Spinal cord (tissue), 10 donors: ENCODE data around the gene BANP. TPM values are rescaled to one million over a fixed set of nuclear protein-coding genes. Genes with fewer than 3 reads are reported as not detected.
"Not testable (repeated sequence)": the region's sequence is repeated elsewhere in the genome, so short reads cannot be mapped to it uniquely, and the experiment has no call there.

ENCODE experiments used
- DNase-seq, 6 donors: peaks; one replicate each; pipeline versions ENCODE4 v3.0.0 to v3.0.0-alpha.2; 2013 to 2015; ENCODE audit warnings: low spot score in 6 of 6, low read depth in 4 of 6
- H3K27ac ChIP-seq: one replicate; pipeline ENCODE4 v1.5.1; 2013; ENCODE audit warnings: low read depth, low read length, control low read depth
- H3K27me3 ChIP-seq: one replicate; pipeline ENCODE4 v1.6.1; 2013; ENCODE audit warnings: low read length; ENCODE audit not compliant: control insufficient read depth, insufficient read depth
- H3K36me3 ChIP-seq: one replicate; pipeline ENCODE4 v1.6.1; 2013; ENCODE audit warnings: low read length; ENCODE audit not compliant: control insufficient read depth, insufficient read depth
- H3K4me1 ChIP-seq: one replicate; pipeline ENCODE4 v1.6.1; 2013; ENCODE audit warnings: low read length; ENCODE audit not compliant: control insufficient read depth, insufficient read depth
- H3K4me3 ChIP-seq: one replicate; pipeline ENCODE4 v1.5.1; 2013; ENCODE audit warnings: low read depth, low read length, control low read depth
- H3K9me3 ChIP-seq: one replicate; pipeline ENCODE4 v1.6.1; 2013; ENCODE audit warnings: low read length; ENCODE audit not compliant: control insufficient read depth, insufficient read depth
- WGBS: methylation state at CpG from one replicate; pipeline ENCODE4 v1.1.5; 2013; ENCODE audit warnings: missing lambda C conversion rate; ENCODE audit not compliant: insufficient coverage; 5-methylcytosine and 5-hydroxymethylcytosine counted together
- polyA plus RNA-seq, 2 donors: library from polyadenylated mRNA; unstranded; fragments of 120-200 nt; gene quantifications; one replicate each; pipeline ENCODE4 v1.2.1, GENCODE V29; 2013; ENCODE audit not compliant: insufficient read length in 2 of 2
- total RNA-seq, 2 donors: library from RNA; depleted of rRNA in 1 of 2; stranded (reverse); fragments of 120-200 nt in 1 of 2; fragments of >200 nt in 1 of 2; gene quantifications; one replicate each; pipeline versions ENCODE4 v1.2.3 to v1.2.4, GENCODE V29; 2013 to 2014
- donor health status: healthy.

BANP gene
- total and polyA plus RNA-seq, 4 donors: 17.2 to 27.0 (median 20.7) TPM

DNA sequence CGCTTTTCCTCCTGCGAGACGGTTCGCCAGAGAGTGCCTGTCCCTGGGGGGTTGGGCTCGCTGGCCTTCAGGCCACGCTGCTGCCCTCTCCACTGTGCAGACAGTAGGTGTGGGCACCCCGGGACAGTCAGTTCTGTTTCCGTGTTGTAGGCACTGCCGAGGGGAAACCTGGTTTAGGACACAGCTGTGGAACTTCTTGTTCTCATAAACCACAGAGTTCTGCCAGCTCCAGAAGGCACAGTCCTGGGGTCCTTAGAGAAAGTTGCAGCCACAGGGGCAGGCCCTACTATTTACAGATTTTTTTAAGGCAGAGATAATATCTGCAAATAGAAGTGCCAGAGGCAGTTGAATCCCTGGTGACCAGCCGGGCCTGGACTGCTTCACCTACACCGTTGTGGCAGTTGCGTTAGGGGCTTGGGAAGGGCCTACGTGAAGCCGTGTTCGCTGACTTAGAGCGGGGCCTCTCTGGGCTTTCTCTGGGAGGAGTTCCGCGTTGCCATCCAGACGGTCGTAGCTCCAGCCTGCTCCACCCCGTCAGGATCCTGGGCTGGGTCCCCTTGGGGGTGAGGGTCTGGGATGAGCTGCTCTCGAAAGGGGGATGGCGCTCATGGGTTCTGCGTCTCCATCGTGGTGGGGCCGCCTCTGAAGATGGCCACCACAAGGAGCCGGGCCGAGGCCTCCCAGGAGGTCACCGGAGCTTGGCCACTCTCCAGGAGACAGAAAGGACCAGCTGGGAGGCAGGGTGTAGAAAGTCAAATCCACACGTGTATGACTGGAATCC lies 126.3 kb downstream of the BANP start:
- 91% methylated on average over 29 of the region's 30 CpGs for WGBS

GRCh38 chr16:88078111-88078775 lies 127.0 kb downstream of the BANP start:
- peak in 2 of 6 donors; percentile 16 to 31 for DNase-seq
- WGBS: 65% methylated on average over 16 of the region's 17 CpGs
- H3K27ac ChIP-seq: no peak overlapping the region
- H3K4me3 ChIP-seq: no peak overlapping the region
- no peaks in the 10 kb centered on the region for H3K9me3 ChIP-seq
- H3K27me3 ChIP-seq: no peaks in the 10 kb centered on the region
- peaks cover 9% of the 10 kb centered on the region for H3K4me1 ChIP-seq
- peaks cover 54% of the 10 kb centered on the region for H3K36me3 ChIP-seq

More for the DNA sequence above, 126.3 kb downstream of the BANP start:
- no peak for DNase-seq
- Histone ChIP-seq H3K36me3 (peaks cover 58% of the 10 kb centered on the region), H3K4me3 (no peak overlapping the region), H3K4me1 (peaks cover 9% of the 10 kb centered on the region), H3K27ac (no peak overlapping the region), H3K27me3 (no peaks in the 10 kb centered on the region), H3K9me3 (no peaks in the 10 kb centered on the region)

DNA sequence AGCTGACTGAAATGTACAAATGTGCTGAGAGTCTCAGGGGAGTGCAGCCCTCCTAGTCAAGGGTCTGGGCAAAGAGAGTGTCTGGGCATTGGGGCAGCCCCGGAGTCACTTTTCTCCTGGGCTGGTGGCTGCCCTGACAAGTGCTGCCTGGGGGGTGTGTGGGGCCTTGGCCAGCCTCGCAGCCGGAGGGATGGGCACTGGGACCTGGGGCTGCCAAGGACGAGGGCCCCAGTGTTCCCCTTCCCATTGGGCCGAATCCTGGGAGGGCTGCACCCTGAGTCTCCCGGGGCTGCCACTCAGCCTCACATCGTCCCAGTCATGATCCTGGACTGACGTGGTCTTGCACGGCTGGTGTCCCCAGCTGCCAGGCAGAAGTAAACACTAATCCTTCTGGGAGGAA lies 132.3 kb downstream of the BANP start:
- no peak overlapping the region for H3K27ac ChIP-seq
- WGBS: 94% methylated on average over 6 of the region's 9 CpGs
- no peaks in the 10 kb centered on the region for H3K27me3 ChIP-seq
- no peak for DNase-seq
- peaks cover 26% of the 10 kb centered on the region for H3K36me3 ChIP-seq
- H3K4me3 ChIP-seq: no peak overlapping the region
- peaks cover 6% of the 10 kb centered on the region for H3K4me1 ChIP-seq
- H3K9me3 ChIP-seq: no peaks in the 10 kb centered on the region

DNA sequence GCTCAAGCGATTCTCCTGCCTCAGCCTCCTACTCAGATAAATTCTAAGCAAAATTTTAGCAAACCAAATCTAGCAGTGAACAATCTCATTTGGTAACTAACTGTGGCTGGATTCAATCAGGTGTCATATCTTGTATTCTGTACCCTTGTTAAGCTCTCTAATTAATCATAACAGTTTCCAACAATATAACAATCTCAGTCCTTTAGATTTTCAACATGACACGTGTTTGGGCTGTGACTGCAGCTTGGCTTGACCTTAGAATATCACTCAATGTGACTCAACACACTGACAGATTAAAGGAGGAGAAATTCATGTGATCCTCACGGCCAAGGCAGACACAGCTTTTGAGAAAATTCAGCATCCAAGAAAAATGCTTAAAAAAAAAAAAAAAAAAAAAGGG lies 133.6 kb downstream of the BANP start:
- Histone ChIP-seq H3K27me3 (no peaks in the 10 kb centered on the region), H3K36me3 (peaks cover 26% of the 10 kb centered on the region), H3K9me3 (no peaks in the 10 kb centered on the region), H3K4me3 (no peak overlapping the region), H3K4me1 (peaks cover 6% of the 10 kb centered on the region), H3K27ac (no peak overlapping the region)
- DNase-seq: peak in 1 of 6 donors; percentile 37
- WGBS: 74% methylated on average over 2 of the region's 3 CpGs

DNA sequence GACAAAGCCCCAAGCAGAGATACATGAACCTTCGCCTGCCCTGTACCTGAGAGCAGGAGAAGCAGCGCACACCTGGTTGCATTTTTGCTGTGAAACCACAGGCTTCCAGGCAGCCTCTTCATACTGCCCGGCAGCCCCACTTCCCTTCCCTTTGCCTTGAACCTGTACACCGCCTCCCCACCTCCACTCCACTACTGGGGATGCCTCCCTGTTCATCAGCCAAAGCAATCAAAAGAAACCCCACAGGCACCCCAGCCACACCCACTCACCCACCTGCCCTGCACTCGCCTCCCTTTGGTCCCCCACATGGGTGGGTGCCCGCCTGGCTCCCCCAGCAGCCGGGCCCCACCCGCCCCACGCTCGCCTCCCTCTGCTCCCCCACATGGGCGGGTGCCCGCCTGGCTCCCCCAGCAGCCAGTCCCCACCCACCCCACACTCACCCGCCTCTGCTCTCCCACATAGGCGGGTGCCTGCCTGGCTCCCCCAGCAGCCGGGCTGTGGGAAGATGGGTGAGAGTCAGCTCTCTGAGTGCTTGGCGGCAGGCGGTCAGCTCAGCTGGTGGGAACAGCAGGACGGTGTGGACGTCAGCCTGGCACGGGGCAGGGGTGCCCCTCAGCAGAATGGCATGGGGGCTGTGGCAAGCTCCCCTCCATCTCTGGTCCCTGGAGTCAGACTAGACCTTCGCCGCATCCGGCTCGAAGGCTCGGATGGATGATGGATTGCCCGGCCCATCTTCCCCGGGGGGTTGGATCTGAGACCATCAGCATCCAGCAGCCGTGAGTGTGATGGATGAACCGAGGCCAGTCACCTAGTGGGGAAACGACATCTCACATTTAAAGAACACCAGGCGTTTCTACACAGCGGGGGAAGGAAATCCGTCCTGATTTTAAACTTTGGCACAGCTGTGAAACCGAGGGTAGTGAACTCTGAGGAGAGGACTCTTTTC lies 135.6 kb downstream of the BANP start:
- Histone ChIP-seq H3K36me3 (peaks cover 26% of the 10 kb centered on the region), H3K27ac (no peak overlapping the region), H3K27me3 (no peaks in the 10 kb centered on the region), H3K4me3 (no peak overlapping the region), H3K9me3 (no peaks in the 10 kb centered on the region), H3K4me1 (peaks cover 12% of the 10 kb centered on the region)
- WGBS: 73% methylated on average over 19 of the region's 34 CpGs
- no peak for DNase-seq

DNA sequence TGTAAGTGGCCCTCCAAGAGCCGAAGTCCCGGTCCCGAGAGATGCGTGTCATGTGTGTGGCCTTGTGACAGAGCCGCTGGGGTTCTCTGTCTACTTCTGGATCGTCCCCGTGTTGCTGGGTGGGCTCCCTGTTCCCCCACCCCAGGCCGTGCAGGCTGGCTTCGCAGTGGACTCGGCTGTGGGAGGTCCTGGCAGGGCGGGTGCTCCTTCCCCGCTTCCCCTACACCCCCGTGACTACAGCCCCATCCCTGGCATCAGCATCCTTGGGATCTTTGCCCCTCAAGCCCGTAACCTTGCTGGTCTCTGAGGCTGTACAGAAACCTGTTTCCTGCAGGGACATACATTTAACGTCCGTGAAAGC lies 136.3 kb downstream of the BANP start:
- WGBS: 81% methylated on average over 16 of the region's 16 CpGs
- no peak overlapping the region for H3K4me3 ChIP-seq
- H3K36me3 ChIP-seq: peaks cover 24% of the 10 kb centered on the region
- H3K27ac ChIP-seq: no peak overlapping the region
- H3K9me3 ChIP-seq: no peaks in the 10 kb centered on the region
- peaks cover 19% of the 10 kb centered on the region for H3K4me1 ChIP-seq
- no peak for DNase-seq
- H3K27me3 ChIP-seq: no peaks in the 10 kb centered on the region

- H3K4me1 ChIP-seq: peaks cover 24% of the 10 kb centered on the region
- H3K4me3 ChIP-seq: no peak overlapping the region
- H3K27ac ChIP-seq: no peak overlapping the region
- 84% methylated on average over 15 of the region's 20 CpGs for WGBS
- DNase-seq: no peak
- H3K36me3 ChIP-seq: peaks cover 21% of the 10 kb centered on the region
- H3K27me3 ChIP-seq: no peaks in the 10 kb centered on the region
- H3K9me3 ChIP-seq: no peaks in the 10 kb centered on the region
Measured at GRCh38 chr16:88088161-88088581, 136.9 kb downstream of the BANP start.

DNA sequence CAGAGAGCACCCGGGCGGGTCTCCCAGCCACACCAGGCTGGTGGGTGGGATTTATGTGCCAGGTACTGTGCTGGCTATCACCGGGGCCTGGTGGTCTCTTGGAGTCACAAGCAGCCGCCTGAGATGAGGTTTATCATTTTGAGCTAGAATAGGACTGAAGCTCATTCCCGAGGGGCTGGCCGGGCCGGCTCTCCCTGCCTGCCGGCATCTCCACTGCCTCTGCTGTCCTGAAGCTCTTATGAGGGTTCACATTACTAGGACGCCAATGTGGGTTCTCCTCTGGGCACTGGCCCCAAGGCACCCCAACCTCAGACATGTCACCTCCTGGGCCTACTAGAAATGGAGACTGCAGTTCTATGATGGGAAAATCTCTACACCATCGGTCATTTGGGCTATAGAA lies 137.4 kb downstream of the BANP start:
- H3K4me3 ChIP-seq, DNase-seq, H3K27ac ChIP-seq, H3K9me3 ChIP-seq, H3K27me3 ChIP-seq: not testable (repeated sequence)
- Histone ChIP-seq H3K4me1 (peaks cover 26% of the 10 kb centered on the region), H3K36me3 (peaks cover 17% of the 10 kb centered on the region)
- 75% methylated on average over 4 of the region's 10 CpGs for WGBS

DNA sequence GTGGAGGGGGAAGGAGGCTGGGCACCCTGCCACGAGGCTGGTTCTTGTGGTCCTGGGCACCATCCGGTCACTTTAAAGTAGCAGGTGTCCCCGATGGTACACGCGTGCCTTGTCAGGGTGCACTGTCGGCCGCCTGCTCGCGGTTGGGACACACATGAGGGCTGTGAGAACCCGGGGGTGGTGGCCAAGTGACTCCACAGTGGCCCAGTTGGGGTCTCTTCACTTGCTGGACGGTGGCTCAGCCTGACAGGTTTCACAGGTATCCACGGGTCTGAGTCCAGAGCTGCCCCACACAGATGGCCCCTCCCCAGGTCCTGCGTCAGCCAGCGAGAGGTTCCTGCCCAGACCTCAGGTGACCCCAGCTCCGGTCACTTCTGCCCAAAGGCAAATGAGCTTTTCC lies 137.8 kb downstream of the BANP start:
- H3K27me3 ChIP-seq, DNase-seq, H3K27ac ChIP-seq, H3K9me3 ChIP-seq, H3K4me3 ChIP-seq: not testable (repeated sequence)
- H3K4me1 ChIP-seq: peaks cover 31% of the 10 kb centered on the region
- peaks cover 16% of the 10 kb centered on the region for H3K36me3 ChIP-seq
- 92% methylated on average over 11 of the region's 15 CpGs for WGBS
